MM.1S (cell line): Measurements from ENCODE around the gene MOGAT3.

ENCODE experiments used
- DNase-seq: peaks from one replicate; pipeline ENCODE4 v3.0.0-alpha.2; 2015
- H2AFZ ChIP-seq: fragments of 300-600 bp; sonication (generic); 2 replicates; pipeline ENCODE4 v1.6.0; 2016; ENCODE audit warnings: antibody characterized with exemption, low read length
- H3F3A ChIP-seq: fragments of 300-600 bp; sonication (generic); 2 replicates; pipeline ENCODE4 v1.6.1; 2016; ENCODE audit warnings: mild to moderate bottlenecking, antibody characterized with exemption, low read length, moderate library complexity, mixed read lengths; ENCODE audit not compliant: insufficient read depth
- H3K27ac ChIP-seq: fragments of 300-600 bp; sonication (generic); 2 replicates; pipeline ENCODE4 v1.5.1; 2016; ENCODE audit warnings: mild to moderate bottlenecking, low read length
- H3K27me3 ChIP-seq: fragments of 300-600 bp; sonication (generic); replicated peaks from 2 replicates; pipeline ENCODE4 v1.6.0; 2016; ENCODE audit warnings: low read length; ENCODE audit not compliant: insufficient read depth
- H3K36me3 ChIP-seq: fragments of 300-600 bp; sonication (generic); replicated peaks from 2 replicates; pipeline ENCODE4 v1.6.1; 2016; ENCODE audit warnings: mild to moderate bottlenecking, low read length, mixed read lengths; ENCODE audit not compliant: insufficient read depth
- H3K4me1 ChIP-seq: fragments of 300-600 bp; sonication (generic); 2 replicates; pipeline ENCODE4 v1.6.1; 2016; ENCODE audit warnings: low read length, mixed read lengths
- H3K4me2 ChIP-seq: fragments of 300-600 bp; sonication (generic); 2 replicates; pipeline ENCODE4 v1.6.0; 2016; ENCODE audit warnings: low read depth, low read length
- H3K4me3 ChIP-seq: fragments of 300-600 bp; sonication (generic); 2 replicates; pipeline ENCODE4 v1.5.1; 2016; ENCODE audit warnings: low read length, mixed read lengths
- H3K79me2 ChIP-seq: fragments of 300-600 bp; sonication (generic); 2 replicates; pipeline ENCODE4 v1.6.1; 2016; ENCODE audit warnings: mixed run types, low read length, mixed read lengths
- H3K9ac ChIP-seq: fragments of 300-600 bp; sonication (generic); 2 replicates; pipeline ENCODE4 v1.6.1; 2016; ENCODE audit warnings: low read length, mixed read lengths
- H3K9me2 ChIP-seq: fragments of 300-600 bp; sonication (generic); replicated peaks from 2 replicates; pipeline ENCODE4 v1.6.1; 2016; ENCODE audit warnings: mild to moderate bottlenecking, low read length, mixed read lengths; ENCODE audit not compliant: insufficient read depth
- H3K9me3 ChIP-seq: fragments of 300-600 bp; sonication (generic); replicated peaks from 2 replicates; pipeline ENCODE4 v1.6.1; 2016; ENCODE audit warnings: mild to moderate bottlenecking, low read length, mixed read lengths; ENCODE audit not compliant: insufficient read depth
- H4K20me1 ChIP-seq: fragments of 300-600 bp; sonication (generic); 2 replicates; pipeline ENCODE4 v1.6.1; 2016; ENCODE audit warnings: mild to moderate bottlenecking, low read length, moderate library complexity, mixed read lengths; ENCODE audit not compliant: insufficient read depth
- EZH2 ChIP-seq: fragments of 300-600 bp; sonication (generic); optimal IDR thresholded peaks from 2 replicates; pipeline ENCODE3; 2017; ENCODE audit warnings: low read depth, mild to moderate bottlenecking, antibody characterized with exemption, low read length, mixed read lengths
- EZH2phosphoT487 ChIP-seq: fragments of 300-600 bp; sonication (generic); IDR thresholded peaks from 2 replicates; pipeline ENCODE4 v1.6.1; 2018; ENCODE audit warnings: antibody characterized with exemption, low read length
- TF ChIP-seq, protein P1 (sequence below): fragments of 300-600 bp; sonication (generic); IDR thresholded peaks from 2 replicates; pipeline ENCODE4 v1.5.1; 2016; ENCODE audit warnings: antibody characterized with exemption, low read length, mixed read lengths

Gene MOGAT3

DNA sequence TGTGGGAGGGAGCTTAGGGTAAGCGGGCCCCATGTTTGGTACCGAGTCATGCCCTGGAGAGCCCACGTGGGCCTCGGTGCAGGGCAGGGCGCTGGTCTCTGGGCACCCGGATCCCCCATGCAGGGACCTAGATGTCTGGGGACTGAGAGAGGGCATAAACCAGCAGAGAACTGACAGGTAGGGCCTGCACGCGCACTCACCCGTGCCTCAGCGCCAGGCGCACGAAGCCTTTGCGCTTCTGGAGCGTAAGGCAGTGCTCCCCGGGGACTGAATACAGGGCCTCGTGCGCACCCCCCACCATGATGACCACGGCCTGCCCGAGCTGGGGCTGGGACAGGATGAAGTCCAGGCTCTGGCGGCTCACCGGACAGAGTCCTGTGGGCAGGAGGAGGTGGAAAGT, 2.8 kb downstream of the MOGAT3 start:
- H2AFZ ChIP-seq, result no peak overlapping the region
- H3K9ac ChIP-seq, result no peak overlapping the region

DNA sequence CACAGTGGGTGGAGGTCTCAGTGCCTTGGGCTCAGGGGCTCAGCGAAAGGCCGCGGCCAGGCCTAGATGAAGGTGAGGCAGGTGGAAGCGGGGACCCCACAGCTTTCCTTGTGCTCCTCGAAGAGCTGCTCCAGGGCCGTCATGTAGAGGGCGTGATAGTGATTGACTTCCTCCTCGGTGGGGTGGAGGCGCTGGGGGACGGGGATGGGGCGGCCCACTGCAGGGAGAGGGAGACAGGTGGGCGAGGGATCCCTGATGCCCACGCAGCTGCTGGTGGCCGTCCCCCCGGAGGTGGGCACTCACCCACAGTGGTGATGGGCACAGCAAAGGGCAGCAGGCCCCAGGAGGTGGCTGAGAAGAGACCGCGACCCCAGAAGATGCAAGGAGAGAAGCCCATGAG, 5.0 kb downstream of the MOGAT3 start:
- Histone ChIP-seq H3K4me3 (no peak overlapping the region), H3K4me1 (no peaks in the 10 kb centered on the region), H3K9me2 (no peaks in the 10 kb centered on the region), H3K9ac (no peak overlapping the region), H2AFZ (no peak overlapping the region), H4K20me1 (no peaks in the 10 kb centered on the region), H3K4me2 (no peak overlapping the region), H3F3A (no peaks in the 10 kb centered on the region), H3K27me3 (peaks cover 84% of the 10 kb centered on the region), H3K79me2 (no peaks in the 10 kb centered on the region), H3K36me3 (no peaks in the 10 kb centered on the region), H3K9me3 (no peaks in the 10 kb centered on the region), H3K27ac (no peak overlapping the region)
- no peak for DNase-seq
- TF ChIP-seq EZH2phosphoT487, result no peak

More for the DNA sequence above, 2.8 kb downstream of the MOGAT3 start:
- no peak overlapping the region for H3K4me3 ChIP-seq
- no peaks in the 10 kb centered on the region for H4K20me1 ChIP-seq
- no peaks in the 10 kb centered on the region for H3K9me2 ChIP-seq
- no peak for DNase-seq
- H3K79me2 ChIP-seq, result no peaks in the 10 kb centered on the region
- peaks cover 91% of the 10 kb centered on the region for H3K27me3 ChIP-seq
- H3K4me2 ChIP-seq, result no peak overlapping the region
- H3K36me3 ChIP-seq, result no peaks in the 10 kb centered on the region
- TF ChIP-seq EZH2phosphoT487 (no peak), EZH2 (no peak)
- TF ChIP-seq, protein P1, sequence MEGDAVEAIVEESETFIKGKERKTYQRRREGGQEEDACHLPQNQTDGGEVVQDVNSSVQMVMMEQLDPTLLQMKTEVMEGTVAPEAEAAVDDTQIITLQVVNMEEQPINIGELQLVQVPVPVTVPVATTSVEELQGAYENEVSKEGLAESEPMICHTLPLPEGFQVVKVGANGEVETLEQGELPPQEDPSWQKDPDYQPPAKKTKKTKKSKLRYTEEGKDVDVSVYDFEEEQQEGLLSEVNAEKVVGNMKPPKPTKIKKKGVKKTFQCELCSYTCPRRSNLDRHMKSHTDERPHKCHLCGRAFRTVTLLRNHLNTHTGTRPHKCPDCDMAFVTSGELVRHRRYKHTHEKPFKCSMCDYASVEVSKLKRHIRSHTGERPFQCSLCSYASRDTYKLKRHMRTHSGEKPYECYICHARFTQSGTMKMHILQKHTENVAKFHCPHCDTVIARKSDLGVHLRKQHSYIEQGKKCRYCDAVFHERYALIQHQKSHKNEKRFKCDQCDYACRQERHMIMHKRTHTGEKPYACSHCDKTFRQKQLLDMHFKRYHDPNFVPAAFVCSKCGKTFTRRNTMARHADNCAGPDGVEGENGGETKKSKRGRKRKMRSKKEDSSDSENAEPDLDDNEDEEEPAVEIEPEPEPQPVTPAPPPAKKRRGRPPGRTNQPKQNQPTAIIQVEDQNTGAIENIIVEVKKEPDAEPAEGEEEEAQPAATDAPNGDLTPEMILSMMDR, result no peak
- H3K4me1 ChIP-seq, result no peaks in the 10 kb centered on the region
- H3K9me3 ChIP-seq, result no peaks in the 10 kb centered on the region
- no peak overlapping the region for H3K27ac ChIP-seq
- no peaks in the 10 kb centered on the region for H3F3A ChIP-seq

DNA sequence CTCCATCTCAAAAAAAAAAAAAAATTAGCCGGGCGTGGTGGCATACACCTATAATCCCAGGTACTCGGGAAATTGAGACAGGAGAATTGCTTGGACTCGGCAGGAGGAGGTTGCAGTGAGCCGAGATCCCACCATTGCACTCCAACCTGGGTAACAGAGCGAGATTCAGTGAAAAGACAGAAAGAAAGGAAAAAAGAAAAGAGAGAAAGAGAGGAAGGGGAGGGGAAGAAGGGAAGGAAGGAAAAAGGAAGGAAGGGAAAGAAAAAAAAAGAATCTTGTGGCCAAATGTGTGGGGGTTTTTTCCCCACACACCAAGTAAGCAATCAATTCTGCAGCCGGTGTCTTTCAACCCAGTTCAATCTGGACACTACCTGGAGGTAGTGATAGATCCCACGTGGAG, 11.7 kb downstream of the MOGAT3 start:
- H3K27ac ChIP-seq, result no peak overlapping the region
- TF ChIP-seq, protein P1, result no peak
- TF ChIP-seq EZH2 (no peak), EZH2phosphoT487 (no peak)
- DNase-seq, result no peak
- no peak overlapping the region for H2AFZ ChIP-seq
- no peaks in the 10 kb centered on the region for H3K36me3 ChIP-seq
- no peak overlapping the region for H3K4me2 ChIP-seq
- H3K79me2 ChIP-seq, result no peaks in the 10 kb centered on the region
- no peaks in the 10 kb centered on the region for H3K9me2 ChIP-seq
- H3K4me1 ChIP-seq, result no peaks in the 10 kb centered on the region
- no peaks in the 10 kb centered on the region for H3F3A ChIP-seq
- H3K9me3 ChIP-seq, result no peaks in the 10 kb centered on the region
- no peaks in the 10 kb centered on the region for H4K20me1 ChIP-seq
- no peak overlapping the region for H3K4me3 ChIP-seq
- peaks cover 85% of the 10 kb centered on the region for H3K27me3 ChIP-seq
- H3K9ac ChIP-seq, result no peak overlapping the region

DNA sequence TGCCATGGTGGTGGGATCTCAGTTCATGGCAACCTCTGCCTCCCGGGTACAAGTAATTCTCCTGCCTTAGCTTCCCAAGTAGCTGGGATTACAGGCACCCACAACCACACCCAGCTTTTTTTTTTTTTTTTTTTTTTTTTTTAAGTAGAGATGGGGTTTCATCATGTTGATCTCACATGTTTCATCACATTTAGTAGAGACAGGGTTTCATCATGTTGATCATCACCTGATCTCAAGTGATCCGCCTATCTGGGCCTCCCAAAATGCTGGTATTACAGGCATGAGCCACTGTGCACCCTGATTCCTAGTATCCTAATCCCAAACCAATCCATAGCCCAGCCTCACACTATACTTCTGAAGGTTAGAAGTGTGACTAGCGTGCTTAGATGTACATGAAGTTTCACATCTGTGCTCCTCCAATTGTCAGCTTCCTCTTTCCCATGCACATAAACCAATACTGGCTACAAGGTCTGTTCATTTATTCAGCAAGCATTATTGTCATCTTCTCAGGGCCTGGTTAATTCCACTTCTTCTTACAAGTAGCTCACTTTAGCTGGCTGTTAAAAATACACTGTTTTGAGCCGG, 13.9 kb downstream of the MOGAT3 start:
- DNase-seq, result no peak
- no peaks in the 10 kb centered on the region for H3K9me3 ChIP-seq

More for the DNA sequence above, 13.9 kb downstream of the MOGAT3 start:
- H3F3A ChIP-seq, result no peaks in the 10 kb centered on the region
- 0 out of 2 replicates have a peak, but pooled peaks cover 3% of the 10 kb centered on the region for H3K4me1 ChIP-seq
- H3K79me2 ChIP-seq, result no peaks in the 10 kb centered on the region
- no peaks in the 10 kb centered on the region for H3K9me2 ChIP-seq
- no peak overlapping the region for H3K27ac ChIP-seq
- H3K27me3 ChIP-seq, result peaks cover 72% of the 10 kb centered on the region
- TF ChIP-seq EZH2phosphoT487 (no peak), EZH2 (no peak)
- TF ChIP-seq, protein P1, result no peak
- H3K9ac ChIP-seq, result no peak overlapping the region
- no peak overlapping the region for H3K4me3 ChIP-seq
- no peaks in the 10 kb centered on the region for H3K36me3 ChIP-seq
- no peak overlapping the region for H2AFZ ChIP-seq
- H4K20me1 ChIP-seq, result no peaks in the 10 kb centered on the region
- no peak overlapping the region for H3K4me2 ChIP-seq
